NT2/D1 (cell line): ENCODE measurements around the gene ANGPTL2.

Experiments used
- SUZ12 ChIP-seq: IDR thresholded peaks from 2 replicates; pipeline ENCODE4 v1.6.1; 2011; ENCODE audit not compliant: insufficient read length, insufficient read depth; ENCODE audit errors: extremely low read depth
- ZNF274 ChIP-seq: IDR thresholded peaks from 2 replicates; pipeline ENCODE4 v1.6.1; 2011; ENCODE audit warnings: mild to moderate bottlenecking, low read depth, low read length

DNA sequence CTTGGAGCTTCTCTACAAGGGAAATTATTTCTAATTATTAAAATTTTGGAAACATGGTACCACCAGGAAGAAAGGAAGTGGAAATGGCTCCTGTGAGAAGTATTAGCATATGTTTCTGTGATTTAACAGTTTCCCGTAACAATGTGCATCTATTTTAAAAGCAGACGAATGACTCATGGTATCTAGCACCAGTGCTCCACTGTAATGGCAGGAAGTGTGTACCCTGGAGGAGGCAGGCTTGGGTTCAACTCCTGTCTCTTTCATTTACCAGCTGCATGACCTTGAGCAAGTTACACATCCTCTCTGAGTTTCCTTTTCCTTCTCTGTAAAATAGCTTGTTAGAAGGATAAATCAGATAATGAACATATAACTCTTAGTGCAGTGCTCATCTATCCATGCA, 41.0 kb upstream of the ANGPTL2 start:
- TF ChIP-seq ZNF274 (no peak), SUZ12 (no peak)
